ENCODE results near the gene ACP4. TPM values are rescaled to one million over a fixed set of nuclear protein-coding genes. Genes with fewer than 3 reads are reported as not detected.
"Not testable (repeated sequence)": the region's sequence is repeated elsewhere in the genome, so short reads cannot be mapped to it uniquely, and the experiment has no call there.

The ACP4 gene, protein sequence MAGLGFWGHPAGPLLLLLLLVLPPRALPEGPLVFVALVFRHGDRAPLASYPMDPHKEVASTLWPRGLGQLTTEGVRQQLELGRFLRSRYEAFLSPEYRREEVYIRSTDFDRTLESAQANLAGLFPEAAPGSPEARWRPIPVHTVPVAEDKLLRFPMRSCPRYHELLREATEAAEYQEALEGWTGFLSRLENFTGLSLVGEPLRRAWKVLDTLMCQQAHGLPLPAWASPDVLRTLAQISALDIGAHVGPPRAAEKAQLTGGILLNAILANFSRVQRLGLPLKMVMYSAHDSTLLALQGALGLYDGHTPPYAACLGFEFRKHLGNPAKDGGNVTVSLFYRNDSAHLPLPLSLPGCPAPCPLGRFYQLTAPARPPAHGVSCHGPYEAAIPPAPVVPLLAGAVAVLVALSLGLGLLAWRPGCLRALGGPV
- not detected for total RNA-seq

DNA sequence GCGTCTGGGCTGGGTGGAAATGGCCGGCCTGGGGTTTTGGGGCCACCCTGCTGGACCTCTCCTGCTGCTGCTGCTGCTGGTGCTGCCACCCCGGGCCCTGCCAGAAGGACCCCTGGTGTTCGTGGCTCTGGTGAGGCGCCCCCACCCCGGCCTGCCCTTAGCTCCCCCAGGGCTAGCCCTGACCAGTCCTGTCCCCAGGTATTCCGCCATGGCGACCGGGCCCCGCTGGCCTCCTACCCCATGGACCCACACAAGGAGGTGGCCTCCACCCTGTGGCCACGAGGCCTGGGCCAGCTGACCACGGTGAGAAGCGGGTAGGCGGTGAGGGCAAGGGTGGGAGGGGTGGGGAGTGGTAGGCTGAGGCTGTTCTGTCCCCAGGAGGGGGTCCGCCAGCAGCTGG is at the start of gene ACP4:
Gene ACP4, plus strand, starts transcription at position 20 of the 400 bp plus-strand sequence. Its CDS starts 0 bp downstream, at position 20.
- Histone ChIP-seq H3K9me3 (no peaks in the 10 kb centered on the region), H3K27me3 (no peaks in the 10 kb centered on the region), H3K27ac (no peak within 1 kb of the TSS), H3K4me3 (no peak within 1 kb of the TSS), H3K4me1 (no peaks in the 10 kb centered on the region), H3K36me3 (no peaks in the 10 kb centered on the region)
- DNase-seq (ENCODE audit: low spot score) = no peak
- TF ChIP-seq, protein P1, sequence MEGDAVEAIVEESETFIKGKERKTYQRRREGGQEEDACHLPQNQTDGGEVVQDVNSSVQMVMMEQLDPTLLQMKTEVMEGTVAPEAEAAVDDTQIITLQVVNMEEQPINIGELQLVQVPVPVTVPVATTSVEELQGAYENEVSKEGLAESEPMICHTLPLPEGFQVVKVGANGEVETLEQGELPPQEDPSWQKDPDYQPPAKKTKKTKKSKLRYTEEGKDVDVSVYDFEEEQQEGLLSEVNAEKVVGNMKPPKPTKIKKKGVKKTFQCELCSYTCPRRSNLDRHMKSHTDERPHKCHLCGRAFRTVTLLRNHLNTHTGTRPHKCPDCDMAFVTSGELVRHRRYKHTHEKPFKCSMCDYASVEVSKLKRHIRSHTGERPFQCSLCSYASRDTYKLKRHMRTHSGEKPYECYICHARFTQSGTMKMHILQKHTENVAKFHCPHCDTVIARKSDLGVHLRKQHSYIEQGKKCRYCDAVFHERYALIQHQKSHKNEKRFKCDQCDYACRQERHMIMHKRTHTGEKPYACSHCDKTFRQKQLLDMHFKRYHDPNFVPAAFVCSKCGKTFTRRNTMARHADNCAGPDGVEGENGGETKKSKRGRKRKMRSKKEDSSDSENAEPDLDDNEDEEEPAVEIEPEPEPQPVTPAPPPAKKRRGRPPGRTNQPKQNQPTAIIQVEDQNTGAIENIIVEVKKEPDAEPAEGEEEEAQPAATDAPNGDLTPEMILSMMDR (IDR thresholded peaks at IDR 0.05) = no peak

DNA sequence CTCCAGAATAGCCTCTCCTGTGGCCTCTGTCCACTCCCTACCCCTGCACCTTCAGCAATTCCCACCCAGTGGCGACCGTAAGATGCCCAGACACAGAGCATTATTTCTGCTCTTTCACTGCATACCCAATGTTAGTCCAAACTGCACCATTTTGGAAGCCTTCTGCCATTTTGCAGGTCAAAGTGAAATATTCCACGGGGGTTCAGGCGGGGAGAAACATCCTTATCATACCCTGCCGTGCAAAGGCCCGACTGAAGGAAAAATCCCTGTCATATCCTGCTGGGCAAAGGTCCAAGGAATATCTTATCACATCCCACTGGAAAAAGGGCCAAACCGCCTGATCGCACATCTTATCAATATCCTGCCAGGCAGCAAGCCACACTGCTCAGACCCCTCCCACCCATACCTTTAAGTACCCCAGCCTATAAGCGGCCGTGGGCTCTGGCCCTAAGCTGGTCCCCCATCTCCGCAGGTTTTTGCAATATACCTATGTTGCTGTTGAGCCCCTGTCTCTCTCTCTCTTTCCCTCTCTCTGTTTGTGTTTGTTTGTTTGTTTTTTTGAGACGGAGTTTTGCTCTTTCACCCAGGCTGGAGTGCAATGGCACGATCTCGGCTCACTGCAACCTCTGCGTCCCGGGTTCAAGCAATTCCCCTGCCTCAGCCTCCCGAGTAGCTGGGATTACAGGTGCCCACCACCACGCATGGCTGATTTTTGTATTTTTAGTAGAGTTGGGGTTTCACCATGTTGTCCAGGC is 48.9 kb upstream of the ACP4 start:
- H3K9me3 ChIP-seq = no peaks in the 10 kb centered on the region
- no peak overlapping the region for H3K27ac ChIP-seq
- H3K4me3 ChIP-seq = no peak overlapping the region
- no peaks in the 10 kb centered on the region for H3K36me3 ChIP-seq
- H3K4me1 ChIP-seq = no peaks in the 10 kb centered on the region
- no peak for DNase-seq (ENCODE audit: low spot score)
- no peaks in the 10 kb centered on the region for H3K27me3 ChIP-seq
- TF ChIP-seq, protein P1 (IDR thresholded peaks at IDR 0.05) = no peak

DNA sequence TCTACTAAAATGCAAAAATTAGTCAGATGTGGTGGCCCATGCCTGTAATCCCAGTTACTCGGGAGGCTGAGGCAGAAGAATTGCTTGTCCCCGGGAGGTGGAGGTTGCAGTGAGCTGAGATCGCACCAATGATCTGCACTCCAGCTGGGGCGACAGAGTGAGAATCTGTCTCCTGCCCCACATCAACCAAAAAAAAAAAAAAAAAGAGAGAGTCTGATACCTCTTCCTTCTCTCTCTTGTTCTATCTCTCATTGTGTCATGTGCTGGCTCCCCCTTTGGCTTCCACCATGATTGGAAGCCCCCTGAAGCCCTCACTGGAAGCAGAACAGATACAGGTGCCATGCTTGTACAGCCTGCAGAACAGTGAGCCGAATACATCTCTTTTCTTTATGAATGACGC is 46.7 kb upstream of the ACP4 start:
- Histone ChIP-seq H3K9me3 (no peaks in the 10 kb centered on the region), H3K4me3 (no peak overlapping the region), H3K36me3 (no peaks in the 10 kb centered on the region), H3K27me3 (no peaks in the 10 kb centered on the region), H3K4me1 (no peaks in the 10 kb centered on the region), H3K27ac (no peak overlapping the region)
- no peak for DNase-seq (ENCODE audit: low spot score)
- TF ChIP-seq, protein P1 (IDR thresholded peaks at IDR 0.05) = no peak

DNA sequence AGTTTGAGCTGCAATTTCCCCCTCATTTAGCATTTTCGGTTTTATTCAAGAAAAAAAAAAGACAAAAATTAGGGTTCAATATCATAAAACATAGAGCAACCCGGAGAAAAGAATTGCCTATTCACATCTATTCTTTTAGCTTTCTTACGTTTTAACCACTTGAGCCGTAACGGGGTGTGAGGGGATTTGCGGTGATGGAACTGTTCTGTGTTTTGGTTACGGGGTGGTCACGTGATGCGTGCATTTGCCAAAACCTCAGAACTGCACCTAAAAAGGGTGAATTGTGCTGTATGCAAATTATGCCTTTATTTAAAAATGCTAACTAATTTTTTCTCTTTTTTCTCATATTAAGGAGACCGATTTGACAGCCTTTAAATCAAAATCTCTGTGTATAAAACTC is 45.0 kb upstream of the ACP4 start:
- Histone ChIP-seq H3K4me1 (no peaks in the 10 kb centered on the region), H3K9me3 (no peaks in the 10 kb centered on the region), H3K27me3 (no peaks in the 10 kb centered on the region), H3K36me3 (no peaks in the 10 kb centered on the region), H3K4me3 (no peak overlapping the region), H3K27ac (no peak overlapping the region)
- DNase-seq (ENCODE audit: low spot score) = no peak
- TF ChIP-seq, protein P1 (IDR thresholded peaks at IDR 0.05) = no peak

DNA sequence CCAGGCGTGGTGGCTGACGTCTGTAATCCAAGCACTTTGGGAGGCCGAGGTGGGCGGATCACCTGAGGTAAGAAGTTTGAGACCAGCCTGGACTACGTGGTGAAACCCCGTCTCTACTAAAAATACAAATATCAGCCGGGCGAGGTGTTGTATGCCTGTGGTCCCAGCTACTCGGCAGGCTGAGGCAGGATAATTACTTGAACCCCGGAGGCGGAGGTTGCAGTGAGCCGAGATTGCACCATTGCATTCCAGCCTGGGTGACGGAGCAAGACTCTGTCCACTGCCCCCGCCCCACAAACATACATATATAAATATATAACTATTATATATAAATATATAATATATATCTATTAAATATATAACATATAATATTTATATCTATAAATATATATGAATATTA is 43.1 kb upstream of the ACP4 start:
- H3K27me3 ChIP-seq = not testable (repeated sequence)

DNA sequence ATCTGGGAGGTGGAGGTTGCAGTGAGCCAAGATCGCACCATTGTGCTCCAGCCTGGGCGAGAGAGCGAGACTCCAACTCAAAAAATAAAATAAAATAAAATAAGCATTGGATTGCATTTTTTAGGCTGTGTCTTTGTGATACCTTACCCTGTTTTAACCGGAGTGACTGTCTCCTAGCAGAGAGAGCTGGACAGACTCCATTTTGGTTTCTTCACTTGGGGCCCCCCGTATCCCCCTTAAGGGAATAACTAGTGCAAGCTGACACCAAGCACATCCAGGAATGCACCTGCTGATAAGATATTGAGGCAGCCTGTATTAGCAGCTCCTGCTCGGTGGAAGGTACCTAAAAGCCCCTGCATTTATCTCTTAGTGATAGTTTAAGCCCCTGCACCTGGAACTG is 40.7 kb upstream of the ACP4 start:
- Histone ChIP-seq H3K4me3 (no peak overlapping the region), H3K9me3 (no peaks in the 10 kb centered on the region), H3K27me3 (no peaks in the 10 kb centered on the region), H3K27ac (no peak overlapping the region), H3K36me3 (no peaks in the 10 kb centered on the region), H3K4me1 (no peaks in the 10 kb centered on the region)
- TF ChIP-seq, protein P1 (IDR thresholded peaks at IDR 0.05) = no peak
- DNase-seq (ENCODE audit: low spot score) = no peak

More for the DNA sequence above, 43.1 kb upstream of the ACP4 start:
- H3K9me3 ChIP-seq; H3K4me1 ChIP-seq; H3K27ac ChIP-seq; DNase-seq (ENCODE audit: low spot score); H3K36me3 ChIP-seq; H3K4me3 ChIP-seq: not testable (repeated sequence)
